ENCODE data around the gene PAX6. TPM values are rescaled to one million over a fixed set of nuclear protein-coding genes. Genes with fewer than 3 reads are reported as not detected.

PAX6 gene
- total and polyA plus RNA-seq, 2 donors (not counting 1 experiment from before 2014, with no cell fraction given) = 0.44 TPM; not detected in 1

DNA sequence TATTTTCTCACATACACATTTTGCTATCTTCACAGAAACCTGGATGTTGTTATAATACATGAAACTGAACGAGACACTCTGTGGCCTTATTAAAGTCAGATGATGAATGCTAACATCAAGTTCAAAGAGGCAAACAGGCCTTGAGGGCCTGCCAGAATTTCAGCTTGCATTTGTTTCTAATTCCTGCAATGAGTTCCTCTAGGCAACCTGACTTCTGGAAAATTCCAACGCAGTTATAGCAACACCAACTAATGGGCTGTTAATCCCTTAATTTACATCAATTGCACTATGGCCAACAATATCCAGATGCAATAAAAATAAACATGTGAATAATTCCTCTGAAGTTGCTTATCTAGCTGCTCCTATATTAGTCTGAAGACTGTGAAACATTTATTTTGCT lies 19.1 kb downstream of the PAX6 start:
- Histone ChIP-seq H3K79me2 (ENCODE audit: control insufficient read depth, insufficient read depth, low read length) (no peaks in the 10 kb centered on the region), H3K36me3 (ENCODE audit: control insufficient read depth, insufficient read depth, low read length) (no peaks in the 10 kb centered on the region), H3K27ac (ENCODE audit: insufficient read depth, low read length) (no peak overlapping the region), H2AFZ (ENCODE audit: low read length) (no peak overlapping the region), H3K4me3 (replicated peaks in 1 of 4; ENCODE audit: control extremely low read depth in 1 of 4, insufficient read depth in 1 of 4, low read depth in 3 of 4, low read length in 4 of 4) (no peak overlapping the region), H3K27me3 (ENCODE audit: control insufficient read depth, insufficient read depth, low read length) (peaks cover 7% of the 10 kb centered on the region), H3K9me3 (ENCODE audit: control insufficient read depth, insufficient read depth, low read depth, low read length) (no peaks in the 10 kb centered on the region), H3K4me1 (ENCODE audit: control insufficient read depth, extremely low read depth, insufficient read depth, low read length) (no peaks in the 10 kb centered on the region), H4K20me1 (ENCODE audit: control insufficient read depth, extremely low read depth, insufficient read depth, low read length) (no peaks in the 10 kb centered on the region), H3K9ac (ENCODE audit: insufficient read depth, low read length) (no peak overlapping the region), H3K4me2 (ENCODE audit: extremely low read depth, insufficient read depth, low read length) (no peak overlapping the region)
- no peak for DNase-seq (ENCODE audit: low read depth in 2 of 2)
- TF ChIP-seq, protein P1, sequence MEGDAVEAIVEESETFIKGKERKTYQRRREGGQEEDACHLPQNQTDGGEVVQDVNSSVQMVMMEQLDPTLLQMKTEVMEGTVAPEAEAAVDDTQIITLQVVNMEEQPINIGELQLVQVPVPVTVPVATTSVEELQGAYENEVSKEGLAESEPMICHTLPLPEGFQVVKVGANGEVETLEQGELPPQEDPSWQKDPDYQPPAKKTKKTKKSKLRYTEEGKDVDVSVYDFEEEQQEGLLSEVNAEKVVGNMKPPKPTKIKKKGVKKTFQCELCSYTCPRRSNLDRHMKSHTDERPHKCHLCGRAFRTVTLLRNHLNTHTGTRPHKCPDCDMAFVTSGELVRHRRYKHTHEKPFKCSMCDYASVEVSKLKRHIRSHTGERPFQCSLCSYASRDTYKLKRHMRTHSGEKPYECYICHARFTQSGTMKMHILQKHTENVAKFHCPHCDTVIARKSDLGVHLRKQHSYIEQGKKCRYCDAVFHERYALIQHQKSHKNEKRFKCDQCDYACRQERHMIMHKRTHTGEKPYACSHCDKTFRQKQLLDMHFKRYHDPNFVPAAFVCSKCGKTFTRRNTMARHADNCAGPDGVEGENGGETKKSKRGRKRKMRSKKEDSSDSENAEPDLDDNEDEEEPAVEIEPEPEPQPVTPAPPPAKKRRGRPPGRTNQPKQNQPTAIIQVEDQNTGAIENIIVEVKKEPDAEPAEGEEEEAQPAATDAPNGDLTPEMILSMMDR (conservative IDR thresholded peaks at IDR 0.05 in 1 of 2, IDR thresholded peaks at IDR 0.05 in 1 of 2; ENCODE audit: low read depth in 1 of 2, low read length in 2 of 2) = no peak
- TF ChIP-seq EZH2 (IDR thresholded peaks at IDR 0.05; ENCODE audit: low read length, missing control alignments) = no peak

DNA sequence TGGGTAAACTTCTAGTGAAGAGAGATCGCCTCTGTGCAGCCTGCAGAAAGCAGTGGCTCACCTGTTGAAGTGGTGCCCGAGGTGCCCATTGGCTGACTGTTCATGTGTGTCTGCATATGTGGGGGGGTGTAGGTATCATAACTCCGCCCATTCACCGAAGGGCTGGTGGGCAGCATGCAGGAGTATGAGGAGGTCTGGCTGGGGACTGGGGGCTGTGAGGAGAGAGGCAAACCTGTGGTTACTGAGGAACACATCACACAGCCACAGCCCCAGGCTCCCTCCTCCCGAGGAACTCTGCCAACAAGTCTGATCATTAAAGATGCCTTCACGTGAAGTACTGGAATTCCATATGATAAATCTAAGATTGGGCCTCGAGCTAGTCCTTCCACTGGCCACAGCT lies 20.5 kb downstream of the PAX6 start:
- H3K27ac ChIP-seq (ENCODE audit: insufficient read depth, low read length) = no peak overlapping the region
- no peak overlapping the region for H3K4me3 ChIP-seq (replicated peaks in 1 of 4; ENCODE audit: control extremely low read depth in 1 of 4, insufficient read depth in 1 of 4, low read depth in 3 of 4, low read length in 4 of 4)
- no peaks in the 10 kb centered on the region for H3K9me3 ChIP-seq (ENCODE audit: control insufficient read depth, insufficient read depth, low read depth, low read length)
- DNase-seq (ENCODE audit: low read depth in 2 of 2) = no peak
- no peak overlapping the region for H3K9ac ChIP-seq (ENCODE audit: insufficient read depth, low read length)
- no peak overlapping the region for H2AFZ ChIP-seq (ENCODE audit: low read length)
- H3K27me3 ChIP-seq (ENCODE audit: control insufficient read depth, insufficient read depth, low read length) = peaks cover 3% of the 10 kb centered on the region
- no peaks in the 10 kb centered on the region for H3K79me2 ChIP-seq (ENCODE audit: control insufficient read depth, insufficient read depth, low read length)
- no peak for TF ChIP-seq EZH2 (IDR thresholded peaks at IDR 0.05; ENCODE audit: low read length, missing control alignments)
- TF ChIP-seq, protein P1 (conservative IDR thresholded peaks at IDR 0.05 in 1 of 2, IDR thresholded peaks at IDR 0.05 in 1 of 2; ENCODE audit: low read depth in 1 of 2, low read length in 2 of 2) = no peak
- no peaks in the 10 kb centered on the region for H3K4me1 ChIP-seq (ENCODE audit: control insufficient read depth, extremely low read depth, insufficient read depth, low read length)
- H3K4me2 ChIP-seq (ENCODE audit: extremely low read depth, insufficient read depth, low read length) = no peak overlapping the region
- H4K20me1 ChIP-seq (ENCODE audit: control insufficient read depth, extremely low read depth, insufficient read depth, low read length) = no peaks in the 10 kb centered on the region
- H3K36me3 ChIP-seq (ENCODE audit: control insufficient read depth, insufficient read depth, low read length) = no peaks in the 10 kb centered on the region

DNA sequence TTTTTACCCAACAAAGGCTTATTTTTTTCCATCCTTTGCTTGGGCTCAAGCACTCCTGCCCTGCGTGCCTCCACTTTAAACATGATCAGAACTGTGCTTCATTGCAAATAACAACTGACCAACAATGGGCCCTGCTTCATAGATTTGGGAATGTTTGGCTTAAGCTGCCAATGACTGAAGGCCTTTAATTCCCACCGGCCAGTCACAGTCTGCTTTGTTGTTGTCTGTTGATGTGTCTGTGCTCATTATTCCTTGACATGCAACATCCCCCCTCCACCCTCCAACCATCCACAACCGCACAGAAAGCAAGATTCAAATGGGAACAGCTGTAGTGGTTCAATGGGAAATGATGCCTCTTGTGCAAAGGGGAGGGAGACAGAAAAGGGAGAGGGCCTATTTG lies 23.0 kb downstream of the PAX6 start:
- H4K20me1 ChIP-seq (ENCODE audit: control insufficient read depth, extremely low read depth, insufficient read depth, low read length) = no peaks in the 10 kb centered on the region
- no peaks in the 10 kb centered on the region for H3K79me2 ChIP-seq (ENCODE audit: control insufficient read depth, insufficient read depth, low read length)
- H3K9me3 ChIP-seq (ENCODE audit: control insufficient read depth, insufficient read depth, low read depth, low read length) = no peaks in the 10 kb centered on the region
- H3K4me1 ChIP-seq (ENCODE audit: control insufficient read depth, extremely low read depth, insufficient read depth, low read length) = no peaks in the 10 kb centered on the region
- no peak overlapping the region for H2AFZ ChIP-seq (ENCODE audit: low read length)
- H3K4me3 ChIP-seq (replicated peaks in 1 of 4; ENCODE audit: control extremely low read depth in 1 of 4, insufficient read depth in 1 of 4, low read depth in 3 of 4, low read length in 4 of 4) = no peak overlapping the region
- H3K4me2 ChIP-seq (ENCODE audit: extremely low read depth, insufficient read depth, low read length) = no peak overlapping the region
- no peak for DNase-seq (ENCODE audit: low read depth in 2 of 2)
- H3K36me3 ChIP-seq (ENCODE audit: control insufficient read depth, insufficient read depth, low read length) = no peaks in the 10 kb centered on the region
- H3K27ac ChIP-seq (ENCODE audit: insufficient read depth, low read length) = no peak overlapping the region
- no peak overlapping the region for H3K9ac ChIP-seq (ENCODE audit: insufficient read depth, low read length)
- H3K27me3 ChIP-seq (ENCODE audit: control insufficient read depth, insufficient read depth, low read length) = no peaks in the 10 kb centered on the region
- TF ChIP-seq EZH2 (IDR thresholded peaks at IDR 0.05; ENCODE audit: low read length, missing control alignments) = no peak
- TF ChIP-seq, protein P1 (conservative IDR thresholded peaks at IDR 0.05 in 1 of 2, IDR thresholded peaks at IDR 0.05 in 1 of 2; ENCODE audit: low read depth in 1 of 2, low read length in 2 of 2) = no peak

All from fibroblast of lung (primary cell).